T-helper 9 cell (primary cell): Measurements from ENCODE around the gene PROB1.
"Not testable (repeated sequence)": the region's sequence is repeated elsewhere in the genome, so short reads cannot be mapped to it uniquely, and the experiment has no call there.

ENCODE experiments used
- DNase-seq: peaks from one replicate; pipeline ENCODE4 v3.0.0-alpha.2; 2020

Gene PROB1

GRCh38 chr5:139391570-139392323 lies 3.2 kb downstream of the PROB1 start:
- no peak for DNase-seq

- DNase-seq, result no peak
These were observed 4.0 kb downstream of the PROB1 start for GRCh38 chr5:139390639-139391569.

- peak; percentile 34 for DNase-seq
These were observed 4.9 kb downstream of the PROB1 start, which contains the start of gene MZB1 for GRCh38 chr5:139389701-139390638. Gene MZB1, minus strand, starts transcription at chr5:139389913. Its CDS starts 57 bp downstream, at chr5:139389856.

DNA sequence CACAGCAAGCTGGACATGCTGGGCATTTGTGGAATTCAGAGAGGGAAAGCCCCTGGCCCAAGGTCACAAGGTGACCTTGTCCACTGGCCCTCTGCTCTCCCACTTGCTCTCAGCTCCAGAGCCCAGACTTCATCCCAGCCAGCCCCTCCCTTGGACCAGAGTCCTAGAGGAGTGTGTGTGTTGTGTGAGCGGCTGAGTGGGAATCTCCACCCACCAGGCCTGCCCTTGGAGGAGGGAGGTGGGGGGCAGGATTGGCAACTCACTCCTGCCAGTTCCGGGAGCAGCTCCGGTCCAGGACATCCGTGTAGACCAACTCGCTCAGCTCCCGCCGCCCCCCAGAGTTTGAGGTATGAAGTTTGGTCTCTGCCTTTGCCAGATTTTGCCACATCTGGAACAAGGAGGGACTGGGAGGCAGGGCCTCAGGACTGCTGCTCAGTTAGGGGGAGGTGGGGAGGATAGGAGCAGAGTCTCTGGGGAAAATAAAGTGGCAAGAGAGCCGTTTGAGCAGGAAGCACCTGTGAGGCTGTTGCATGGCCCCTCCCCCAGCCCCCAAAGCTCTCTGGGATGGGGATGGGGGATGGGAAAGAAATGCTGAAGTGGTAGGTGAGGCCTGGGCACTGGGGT lies 6.6 kb downstream of the PROB1 start:
- DNase-seq, result no peak

- no peak for DNase-seq
These were observed 7.2 kb downstream of the PROB1 start for GRCh38 chr5:139387611-139388197.

DNA sequence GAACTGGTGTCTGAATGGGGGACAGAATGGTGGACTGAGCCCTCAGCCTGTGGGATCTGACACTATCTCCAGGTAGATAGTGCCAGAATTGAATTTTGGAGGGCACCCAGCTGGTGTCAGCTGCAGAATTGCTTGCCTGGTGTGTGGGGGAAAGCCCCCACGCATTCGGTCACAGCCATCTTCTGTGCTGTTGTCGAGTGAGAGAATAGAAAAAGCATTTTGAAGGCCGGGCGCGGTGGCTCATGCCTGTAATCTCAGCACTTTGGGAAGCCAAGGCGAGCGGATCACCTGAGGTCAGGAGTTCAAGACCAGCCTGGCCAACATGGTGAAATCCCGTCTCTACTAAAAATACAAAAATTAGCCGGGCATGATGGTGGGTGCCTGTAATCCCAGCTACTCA lies 7.9 kb downstream of the PROB1 start:
- DNase-seq, result not testable (repeated sequence)

DNA sequence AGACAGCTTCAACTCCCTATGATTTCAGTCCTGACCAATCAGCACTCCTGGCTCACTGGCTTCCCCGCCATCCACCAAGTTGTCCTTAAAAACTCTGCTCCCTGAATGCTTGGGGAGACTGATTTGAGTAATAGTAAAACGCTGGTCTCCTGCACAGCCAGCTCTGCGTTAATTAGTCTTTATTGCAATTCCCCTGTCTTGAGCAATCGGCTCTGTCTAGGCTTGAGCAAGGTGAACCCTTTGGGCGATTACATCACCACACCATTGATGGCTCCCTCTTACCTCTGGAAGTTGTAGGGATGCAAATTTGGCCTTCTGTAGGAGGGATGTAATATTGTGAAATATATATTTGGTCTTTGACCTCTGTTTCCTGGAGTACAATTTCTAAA lies 8.9 kb downstream of the PROB1 start:
- DNase-seq, result no peak

DNA sequence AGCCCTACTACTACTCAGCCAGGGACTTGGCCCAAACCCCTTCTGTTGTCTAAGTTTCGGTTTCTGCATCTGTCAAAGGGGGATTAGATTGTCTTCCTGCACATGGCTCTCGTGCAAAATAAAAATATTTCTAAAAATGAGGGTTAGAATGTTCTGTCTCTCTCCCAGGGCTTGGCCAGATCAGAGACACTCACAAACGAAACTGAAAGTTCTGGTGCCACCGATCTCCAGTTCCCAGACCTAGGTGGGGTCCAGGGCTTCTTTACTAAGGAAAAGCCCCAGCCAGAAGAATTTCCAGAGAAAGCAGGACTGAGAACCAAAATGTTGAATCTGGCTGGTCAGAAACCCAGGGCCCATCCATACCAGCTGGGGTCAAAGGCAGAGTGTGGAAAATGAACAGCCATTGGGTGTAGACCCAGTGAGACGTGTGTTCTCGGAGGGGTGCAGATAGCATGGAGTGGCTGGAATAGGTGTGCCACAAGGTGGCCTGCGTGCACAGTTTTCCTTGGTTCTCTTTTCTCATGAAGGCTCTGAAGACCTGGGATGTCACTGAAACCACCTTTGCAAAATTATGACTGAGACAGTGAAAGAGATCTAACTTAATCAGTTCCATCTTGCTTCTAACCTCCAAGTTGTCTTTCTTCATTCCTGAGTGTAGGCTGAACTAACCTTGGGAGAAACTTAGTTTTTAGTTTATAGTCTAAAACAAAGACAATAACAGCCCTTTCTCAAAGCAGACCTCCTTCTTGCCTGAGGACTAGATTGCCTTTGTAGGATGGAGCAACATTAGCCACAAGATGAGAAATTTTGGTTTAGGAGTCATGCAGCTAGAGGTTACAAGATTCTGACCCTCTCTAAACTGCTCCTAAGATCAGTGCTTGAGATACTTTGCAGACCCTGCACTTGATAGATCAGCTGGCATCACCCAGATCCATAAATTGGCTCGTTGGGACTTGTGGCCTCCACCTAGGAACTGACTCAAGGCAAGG lies 9.5 kb downstream of the PROB1 start:
- DNase-seq, result no peak

GRCh38 chr5:139384591-139385051 lies 10.3 kb downstream of the PROB1 start:
- no peak for DNase-seq

DNA sequence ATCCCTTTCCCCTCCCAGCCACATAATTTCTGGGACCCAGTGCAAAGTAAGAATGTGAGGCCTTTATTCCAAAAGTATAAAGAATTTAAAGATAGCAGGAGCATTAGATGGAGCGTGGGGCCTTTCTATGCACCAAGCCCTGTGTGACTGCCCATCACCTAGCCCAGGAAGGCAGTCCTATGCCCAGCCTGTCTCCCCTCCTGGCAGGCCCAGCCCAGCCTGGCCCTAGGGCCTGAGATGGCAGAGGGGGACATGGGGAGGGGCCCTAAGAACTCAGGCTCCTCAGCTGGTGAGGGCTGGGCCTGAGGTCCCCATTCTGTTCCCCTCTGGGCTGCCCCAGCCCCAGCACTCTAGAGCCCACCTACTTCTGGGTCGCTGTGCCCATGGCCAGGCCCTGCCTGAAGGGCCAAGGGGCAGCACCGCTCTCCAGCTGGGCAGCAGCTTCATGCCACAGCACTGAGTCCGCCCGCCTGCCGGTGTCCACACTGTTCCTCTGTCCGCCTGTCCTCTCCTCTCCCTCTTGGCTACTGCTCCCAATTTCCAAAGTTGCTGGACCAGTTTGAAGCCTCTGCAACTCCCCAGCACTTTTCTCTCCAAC lies 10.8 kb downstream of the PROB1 start:
- DNase-seq, result no peak

DNA sequence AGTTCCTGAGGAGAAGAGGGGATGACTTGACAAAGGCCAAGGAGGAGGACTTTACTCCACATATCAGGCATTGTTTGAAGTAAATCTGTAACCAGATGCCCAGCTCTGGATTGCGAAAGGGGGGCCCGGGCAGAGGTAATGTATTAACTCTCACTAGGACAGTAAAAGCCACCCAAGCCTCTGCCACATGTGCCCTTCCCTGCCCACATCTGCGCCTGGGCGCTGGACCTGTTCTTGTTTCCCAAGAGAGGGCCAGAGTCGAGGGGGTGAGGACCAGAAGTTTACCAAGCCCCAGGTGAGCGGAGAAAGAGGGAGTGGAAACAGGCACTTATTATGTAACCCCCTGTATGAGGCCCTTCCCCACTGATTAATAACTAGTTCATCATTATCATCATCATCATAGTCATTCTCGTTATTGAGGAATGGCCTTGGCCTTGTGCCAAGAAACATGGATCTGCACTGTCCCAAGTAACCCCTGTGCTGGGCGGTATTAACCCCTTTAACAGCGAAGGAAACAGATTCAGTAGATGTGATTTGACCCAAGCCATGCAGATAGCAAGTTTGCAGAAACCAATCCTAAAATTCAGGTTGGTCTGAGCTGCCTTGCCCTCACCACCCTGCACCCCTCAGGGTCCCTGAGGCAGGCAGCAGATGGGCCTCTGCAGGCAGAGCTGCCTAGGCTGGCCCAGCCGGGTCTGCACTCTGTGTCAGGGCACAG lies 11.5 kb downstream of the PROB1 start, which contains the start of gene SLC23A1:
TSS of gene SLC23A1 (minus strand) at position 23 of the 718 bp plus-strand sequence. CDS start 44 bp downstream, outside the sequence.
- no peak for DNase-seq

- DNase-seq, result no peak
These were observed 12.1 kb downstream of the PROB1 start for GRCh38 chr5:139382807-139383206.

GRCh38 chr5:139381837-139382761 lies 12.8 kb downstream of the PROB1 start:
- no peak for DNase-seq

DNA sequence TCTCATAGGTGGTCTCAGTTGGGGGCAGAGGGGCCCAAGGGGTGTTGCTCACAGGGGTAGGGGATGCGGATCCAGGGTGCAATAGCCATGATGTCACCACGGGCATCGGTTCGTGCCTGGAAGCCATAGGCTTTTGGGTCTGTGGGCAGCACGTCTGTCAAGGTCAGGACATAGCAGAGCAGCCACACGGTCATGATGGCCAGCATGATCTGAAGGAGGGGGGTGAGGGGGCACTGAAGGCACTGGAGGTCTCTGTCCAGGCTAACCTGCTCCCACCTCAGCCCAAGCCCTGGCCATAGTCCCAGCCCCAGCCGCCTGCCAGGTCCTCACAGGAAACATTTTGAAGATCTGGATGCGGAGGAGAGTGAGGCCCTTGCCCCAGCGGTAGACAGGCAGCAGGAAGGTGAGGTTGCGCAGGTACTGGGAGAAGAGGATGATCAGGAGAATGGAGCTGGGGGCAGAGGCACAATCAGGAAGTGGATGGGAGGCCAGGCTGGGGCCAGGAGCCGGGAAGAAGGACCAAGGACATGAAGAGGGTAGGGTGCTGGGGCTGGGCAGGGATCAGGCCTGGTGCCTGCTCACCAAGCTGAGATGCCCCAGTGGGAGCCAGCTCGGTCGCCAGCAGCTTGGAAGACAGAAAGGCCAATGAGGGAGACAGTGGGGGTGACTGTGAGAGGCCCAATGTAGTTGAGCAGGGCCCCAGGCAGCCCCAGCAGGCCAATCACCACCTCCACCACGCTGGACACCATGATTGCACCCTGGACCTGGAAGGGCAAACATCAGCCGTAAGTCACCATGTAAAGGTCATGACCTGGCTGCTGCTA lies 15.1 kb downstream of the PROB1 start:
- DNase-seq, result no peak

DNA sequence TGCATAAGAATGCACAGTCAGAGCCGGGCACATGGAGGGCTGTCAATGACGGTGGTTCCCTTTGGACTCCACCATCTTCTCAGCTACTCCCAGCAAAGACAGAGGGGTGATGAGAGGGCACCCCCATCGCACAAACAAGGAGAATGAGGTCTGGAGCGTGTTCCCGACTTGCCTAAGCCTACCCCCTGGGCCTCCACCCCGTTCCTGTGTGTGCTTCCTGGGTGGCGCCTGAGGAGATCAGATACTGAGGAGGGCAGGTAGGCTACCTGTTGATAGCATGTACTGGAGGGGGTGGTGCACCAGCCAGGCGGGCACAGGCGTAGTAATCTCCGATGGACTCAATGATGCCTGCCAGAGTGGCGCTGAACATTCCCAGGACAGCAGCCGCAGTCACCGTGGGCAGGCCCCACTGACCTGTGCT lies 16.0 kb downstream of the PROB1 start:
- no peak for DNase-seq

DNA sequence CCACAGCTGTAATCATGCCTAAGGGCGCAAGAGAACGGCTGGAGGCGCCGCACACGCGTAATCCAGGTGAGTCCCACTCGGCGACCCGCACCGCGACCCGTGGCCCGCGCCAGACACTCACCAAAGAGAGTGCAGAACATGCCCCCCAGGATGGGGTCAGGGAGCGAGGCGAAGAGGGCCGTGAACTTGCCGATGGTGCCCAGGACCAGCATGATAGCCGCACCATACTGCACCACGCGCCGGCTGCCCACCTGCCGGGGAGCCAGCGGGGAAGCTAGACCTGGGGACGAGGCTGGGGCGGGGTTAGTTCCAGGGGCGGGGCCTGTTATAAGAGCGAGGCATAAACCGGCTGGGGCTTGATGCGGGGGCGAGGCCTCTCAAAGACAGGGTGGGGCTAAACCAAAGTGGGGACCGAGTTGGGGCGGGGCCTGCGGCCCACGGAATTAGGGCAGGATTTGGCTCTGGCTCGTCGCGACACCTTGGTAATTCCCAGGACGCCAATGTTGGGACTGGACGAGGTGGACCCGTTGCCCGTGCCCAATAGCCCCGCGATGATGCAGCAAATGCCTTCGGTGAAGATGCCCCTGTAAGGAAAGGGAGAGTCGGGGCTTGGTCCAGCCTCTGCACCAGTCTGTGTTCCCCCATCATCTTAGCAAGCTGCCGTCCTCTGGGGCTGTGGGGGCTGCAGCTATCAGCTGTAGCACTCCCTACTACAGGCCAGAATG lies 16.6 kb downstream of the PROB1 start:
- no peak for DNase-seq
